Measurements from ENCODE around the gene GYS1.
A peak's percentile ranks its signal among the peaks of the same experiment; 100 is the strongest.
"Not testable (repeated sequence)": the region's sequence is repeated elsewhere in the genome, so short reads cannot be mapped to it uniquely, and the experiment has no call there.

GYS1 gene

GRCh38 chr19:48993175-48994034, at the start of gene GYS1, which contains the start of gene RUVBL2:
TSS of gene GYS1 (minus strand) at chr19:48993309. CDS start at chr19:48993112, 197 bp downstream.
TSS of gene RUVBL2 (plus strand) at chr19:48993887. CDS start at chr19:48993912, 25 bp downstream.
- peak; percentile 97 to 99 (median 99) for DNase-seq (ENCODE audit: low read depth in 3 of 3, low spot score in 1 of 3)

GRCh38 chr19:49042666-49043065, 49.6 kb upstream of the GYS1 start:
- DNase-seq (ENCODE audit: low read depth in 3 of 3, low spot score in 1 of 3) = not testable (repeated sequence)

GRCh38 chr19:49042177-49042576, 49.1 kb upstream of the GYS1 start:
- no peak for DNase-seq (ENCODE audit: low read depth in 3 of 3, low spot score in 1 of 3)

GRCh38 chr19:49039736-49040135, 46.6 kb upstream of the GYS1 start:
- not testable (repeated sequence) for DNase-seq (ENCODE audit: low read depth in 3 of 3, low spot score in 1 of 3)

- not testable (repeated sequence) for DNase-seq (ENCODE audit: low read depth in 3 of 3, low spot score in 1 of 3)
Observed at GRCh38 chr19:49038557-49039276, 45.6 kb upstream of the GYS1 start.

- not testable (repeated sequence) for DNase-seq (ENCODE audit: low read depth in 3 of 3, low spot score in 1 of 3)
Observed at GRCh38 chr19:49038111-49038510, 45.0 kb upstream of the GYS1 start.

- not testable (repeated sequence) for DNase-seq (ENCODE audit: low read depth in 3 of 3, low spot score in 1 of 3)
Observed at GRCh38 chr19:49036815-49037214, 43.7 kb upstream of the GYS1 start, which contains the start of gene CGB1. TSS of gene CGB1 (minus strand) at chr19:49036895. CDS start at chr19:49036711, 184 bp downstream.

- not testable (repeated sequence) for DNase-seq (ENCODE audit: low read depth in 3 of 3, low spot score in 1 of 3)
Observed at GRCh38 chr19:49031642-49032301, 38.7 kb upstream of the GYS1 start, which contains the start of gene CGB2. TSS of gene CGB2 (plus strand) at chr19:49031890. CDS start at chr19:49032096, 206 bp downstream.

GRCh38 chr19:49030323-49030722, 37.2 kb upstream of the GYS1 start:
- not testable (repeated sequence) for DNase-seq (ENCODE audit: low read depth in 3 of 3, low spot score in 1 of 3)

- DNase-seq (ENCODE audit: low read depth in 3 of 3, low spot score in 1 of 3) = not testable (repeated sequence)
Observed at GRCh38 chr19:49029749-49030148, 36.6 kb upstream of the GYS1 start.

- not testable (repeated sequence) for DNase-seq (ENCODE audit: low read depth in 3 of 3, low spot score in 1 of 3)
Observed at GRCh38 chr19:49028686-49029085, 35.6 kb upstream of the GYS1 start.

- not testable (repeated sequence) for DNase-seq (ENCODE audit: low read depth in 3 of 3, low spot score in 1 of 3)
Observed at GRCh38 chr19:49025599-49025998, 32.5 kb upstream of the GYS1 start.

GRCh38 chr19:49025088-49025487, 32.0 kb upstream of the GYS1 start:
- DNase-seq (ENCODE audit: low read depth in 3 of 3, low spot score in 1 of 3) = not testable (repeated sequence)

GRCh38 chr19:49024233-49024632, 31.1 kb upstream of the GYS1 start, which contains the start of gene CGB3:
TSS of gene CGB3 (minus strand) at chr19:49024333. CDS start at chr19:49023971, 362 bp downstream.
- DNase-seq (ENCODE audit: low read depth in 3 of 3, low spot score in 1 of 3) = not testable (repeated sequence)

- no peak for DNase-seq (ENCODE audit: low read depth in 3 of 3, low spot score in 1 of 3)
Observed at GRCh38 chr19:49022116-49022515, 29.0 kb upstream of the GYS1 start.

GRCh38 chr19:49020931-49021895, 28.1 kb upstream of the GYS1 start:
- DNase-seq (ENCODE audit: low read depth in 3 of 3, low spot score in 1 of 3) = no peak

- DNase-seq (ENCODE audit: low read depth in 3 of 3, low spot score in 1 of 3) = no peak
Observed at GRCh38 chr19:49020342-49020741, 27.2 kb upstream of the GYS1 start.

GRCh38 chr19:49019242-49019932, 26.3 kb upstream of the GYS1 start:
- peak in 2 of 3 donors; percentile 33 to 58 for DNase-seq (ENCODE audit: low read depth in 3 of 3, low spot score in 1 of 3)

All from stimulated activated CD4-positive, alpha-beta T cell treated with anti-CD3 and anti-CD28 coated beads, TNF-alpha, amount 100 ng/mL, for 1 hour (primary cell).